Caki2 (cell line): ENCODE measurements around the gene GH2. TPM values are rescaled to one million over a fixed set of nuclear protein-coding genes. Genes with fewer than 3 reads are reported as not detected.
A peak's percentile ranks its signal among the peaks of the same experiment; 100 is the strongest.
"Not testable (repeated sequence)": the region's sequence is repeated elsewhere in the genome, so short reads cannot be mapped to it uniquely, and the experiment has no call there.

Source experiments
- DNase-seq: peaks from one replicate; pipeline ENCODE4 v3.0.0-alpha.2; 2015; ENCODE audit warnings: low read depth
- in situ Hi-C: cut with HindIII; loops from 2 replicates; pipeline ENCODE4 v1.10.0; 2016; ENCODE audit warnings: low sequenced_read_pairs, low pct_unique_long_range_greater_than_20kb, mixed read lengths
- total RNA-seq: library from RNA; depleted of rRNA; stranded (reverse); fragments of >200 nt; shearing (Covaris generic); gene quantifications from 2 replicates; pipeline ENCODE4 v1.2.3, GENCODE V29; 2014; ENCODE audit warnings: low replicate concordance

GH2 gene
- total RNA-seq, 1 experiment from 2014 or later, result not detected

DNA sequence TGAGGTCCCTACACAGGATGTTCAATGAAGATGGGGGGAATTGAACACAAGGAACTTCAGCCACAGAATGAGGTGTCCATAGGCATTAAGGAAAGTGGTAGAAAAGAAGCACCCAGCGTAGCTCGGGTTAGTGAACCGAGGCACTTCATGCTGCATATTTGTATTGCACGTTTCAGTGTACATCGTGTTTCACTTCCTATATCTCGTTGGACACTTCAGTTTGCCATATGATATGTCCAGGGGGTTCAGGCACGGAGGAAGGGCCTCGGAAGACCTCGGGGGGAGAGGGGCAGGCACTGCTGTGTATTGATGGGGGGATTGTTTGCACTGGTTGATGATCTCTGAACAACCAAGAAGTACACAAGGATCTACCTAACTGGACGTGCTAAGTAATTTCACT, 34.0 kb upstream of the GH2 start:
- in situ Hi-C loops, DNase-seq: not testable (repeated sequence)

- no peak for DNase-seq
- in situ Hi-C loops, result no loop called here
Measured at GRCh38 chr17:63914471-63914870, 32.7 kb upstream of the GH2 start.

- in situ Hi-C loops, result no loop called here
- peak; percentile 16 for DNase-seq
Measured at GRCh38 chr17:63911657-63912100, 29.9 kb upstream of the GH2 start.

GRCh38 chr17:63911041-63911635, 29.4 kb upstream of the GH2 start, which contains the start of gene CSHL1:
Gene CSHL1 (minus strand): TSS chr17:63911258. CDS start chr17:63911196, 62 bp downstream.
- DNase-seq, result no peak
- in situ Hi-C loops, result no loop called here

- in situ Hi-C loops, result no loop called here
- DNase-seq, result no peak
Measured at GRCh38 chr17:63910096-63910495, 28.4 kb upstream of the GH2 start.

- DNase-seq, in situ Hi-C loops: not testable (repeated sequence)
Measured at GRCh38 chr17:63909586-63909985, 27.8 kb upstream of the GH2 start.

- in situ Hi-C loops, DNase-seq: not testable (repeated sequence)
Measured at GRCh38 chr17:63907161-63907778, 25.5 kb upstream of the GH2 start.

- DNase-seq, in situ Hi-C loops: not testable (repeated sequence)
Measured at GRCh38 chr17:63904796-63905195, 23.1 kb upstream of the GH2 start.

DNA sequence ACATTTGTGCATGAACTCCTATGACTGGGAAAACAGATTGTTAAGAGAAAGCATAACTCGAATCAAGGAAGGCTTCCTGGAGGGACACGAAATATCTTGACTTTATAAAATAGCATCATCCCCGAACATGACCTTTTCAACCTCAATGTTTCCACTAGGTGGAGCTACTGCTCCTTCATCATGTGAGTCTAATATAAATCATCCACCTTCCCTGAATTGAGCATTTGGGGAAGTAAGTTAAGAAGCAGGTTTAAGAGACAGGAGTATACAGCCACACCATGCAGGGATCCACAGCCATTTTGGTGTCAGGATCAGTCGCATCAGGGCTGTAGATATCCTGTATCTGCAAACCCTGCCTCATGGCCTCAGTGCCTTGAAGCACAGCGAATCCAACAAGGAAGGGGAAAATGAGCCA, 22.1 kb upstream of the GH2 start:
- in situ Hi-C loops, DNase-seq: not testable (repeated sequence)

DNA sequence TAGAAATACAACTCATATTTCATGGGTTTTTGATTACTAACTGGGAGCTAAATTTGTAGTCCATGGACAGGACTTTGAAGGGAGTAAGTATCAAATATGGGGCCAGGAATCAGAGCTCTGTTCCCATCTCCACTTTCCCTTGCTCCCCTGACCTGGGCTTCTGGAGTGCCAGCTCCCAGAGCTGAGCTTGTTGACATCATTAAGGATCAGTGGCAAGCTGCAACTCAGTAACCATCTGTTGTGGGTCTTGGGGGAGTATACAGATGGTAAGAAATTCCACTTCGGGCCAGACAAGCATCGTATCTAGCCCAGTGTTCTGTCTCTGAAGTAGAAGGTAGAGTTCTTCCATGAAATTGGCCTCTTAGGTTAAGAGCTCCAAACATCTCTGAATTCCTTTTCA, 20.2 kb upstream of the GH2 start:
- DNase-seq, in situ Hi-C loops: not testable (repeated sequence)

- DNase-seq, in situ Hi-C loops: not testable (repeated sequence)
Measured at GRCh38 chr17:63898899-63899798, 17.4 kb upstream of the GH2 start.

DNA sequence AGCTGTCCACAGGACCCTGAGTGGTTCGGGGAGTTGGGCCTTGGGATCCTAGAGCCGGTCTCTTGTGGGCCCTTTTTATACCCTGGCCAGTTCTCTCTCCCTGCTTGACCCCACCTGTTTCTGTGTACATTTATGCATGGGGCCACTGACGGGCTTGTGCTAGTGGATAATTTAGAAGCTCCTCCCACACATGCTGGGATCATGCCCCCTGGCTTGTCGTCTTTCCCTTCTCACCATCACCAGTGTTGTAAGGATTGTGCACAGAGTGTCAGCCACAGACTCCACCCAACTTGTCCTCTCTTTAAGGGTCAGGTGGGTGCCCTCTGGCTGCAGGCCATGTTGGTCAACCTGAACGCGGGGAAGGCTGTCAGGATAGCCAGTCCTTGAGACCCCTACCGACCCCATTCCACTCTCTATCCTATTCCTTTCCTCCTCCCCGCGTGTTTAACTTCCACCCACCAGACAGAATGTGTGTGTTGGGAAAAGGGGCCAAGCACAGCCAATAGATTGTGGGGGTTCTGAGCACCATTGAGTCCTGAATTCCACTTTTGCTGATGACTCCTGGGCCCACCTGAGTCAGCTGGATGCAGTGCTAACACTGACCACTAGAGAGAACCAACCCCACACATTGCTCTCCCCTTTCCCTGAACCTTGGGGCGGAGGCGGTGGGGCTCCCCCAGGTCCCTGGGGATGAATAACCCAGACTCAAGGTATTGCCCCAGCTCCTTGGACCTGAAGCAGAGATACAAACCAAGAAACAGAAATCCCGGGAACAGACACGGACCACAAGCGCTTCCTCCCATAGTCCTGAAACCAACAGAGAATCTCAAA, 15.0 kb upstream of the GH2 start, which contains the start of gene CSH1:
CSH1 (minus strand) TSS at position 51 of the 831 bp plus-strand sequence. CDS start 63 bp downstream, outside the sequence.
- in situ Hi-C loops, DNase-seq: not testable (repeated sequence)

DNA sequence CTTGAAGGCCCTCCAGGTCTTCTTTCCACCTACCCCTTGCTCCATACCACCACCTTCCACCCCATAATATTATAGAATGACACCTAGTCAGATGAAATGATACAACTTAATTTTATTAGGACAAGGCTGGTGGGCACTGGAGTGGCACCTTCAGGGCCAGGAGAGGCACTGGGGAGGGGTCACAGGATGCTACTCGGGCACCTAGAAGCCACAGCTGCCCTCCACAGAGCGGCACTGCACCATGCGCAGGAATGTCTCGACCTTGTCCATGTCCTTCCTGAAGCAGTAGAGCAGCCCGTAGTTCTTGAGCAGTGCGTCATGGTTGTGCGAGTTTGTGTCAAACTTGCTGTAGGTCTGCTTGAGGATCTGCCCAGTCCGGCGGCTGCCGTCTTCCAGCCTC, 13.1 kb upstream of the GH2 start:
- DNase-seq, in situ Hi-C loops: not testable (repeated sequence)

GRCh38 chr17:63894021-63894420, 12.3 kb upstream of the GH2 start:
- DNase-seq, in situ Hi-C loops: not testable (repeated sequence)

DNA sequence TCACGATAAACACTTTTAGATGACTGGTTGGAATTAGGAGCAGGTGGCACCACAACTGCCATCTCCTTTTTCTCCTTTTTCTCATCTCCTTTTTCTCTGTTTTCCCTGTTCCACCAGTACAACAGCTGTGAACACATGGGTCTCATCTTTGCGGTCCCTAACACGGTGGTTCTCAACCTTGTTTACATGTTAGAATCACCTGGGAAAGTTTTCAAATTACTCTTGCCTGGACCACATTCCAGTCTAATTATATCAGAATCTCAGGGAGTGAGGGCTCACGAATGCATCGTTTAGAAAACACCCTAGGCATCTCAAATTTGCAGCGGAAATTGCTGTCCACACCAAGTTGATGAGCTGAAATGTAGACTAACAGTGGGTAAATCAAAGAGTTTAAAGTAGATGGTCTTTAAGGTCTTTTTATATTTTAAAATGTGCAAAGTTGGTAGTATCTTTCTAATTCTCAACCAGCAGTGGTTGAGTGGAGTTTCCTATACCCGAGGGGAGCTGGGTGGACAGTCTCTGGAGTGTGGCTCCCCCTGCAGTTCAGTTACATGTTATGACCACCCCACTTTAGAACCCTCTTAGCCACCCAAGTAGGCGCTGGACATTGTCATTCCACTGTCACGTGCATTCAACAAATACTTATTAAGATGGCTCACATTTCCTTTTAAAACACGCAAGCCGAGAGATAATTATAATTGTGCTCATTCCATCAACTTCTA, 10.7 kb upstream of the GH2 start:
- in situ Hi-C loops, DNase-seq: not testable (repeated sequence)

DNA sequence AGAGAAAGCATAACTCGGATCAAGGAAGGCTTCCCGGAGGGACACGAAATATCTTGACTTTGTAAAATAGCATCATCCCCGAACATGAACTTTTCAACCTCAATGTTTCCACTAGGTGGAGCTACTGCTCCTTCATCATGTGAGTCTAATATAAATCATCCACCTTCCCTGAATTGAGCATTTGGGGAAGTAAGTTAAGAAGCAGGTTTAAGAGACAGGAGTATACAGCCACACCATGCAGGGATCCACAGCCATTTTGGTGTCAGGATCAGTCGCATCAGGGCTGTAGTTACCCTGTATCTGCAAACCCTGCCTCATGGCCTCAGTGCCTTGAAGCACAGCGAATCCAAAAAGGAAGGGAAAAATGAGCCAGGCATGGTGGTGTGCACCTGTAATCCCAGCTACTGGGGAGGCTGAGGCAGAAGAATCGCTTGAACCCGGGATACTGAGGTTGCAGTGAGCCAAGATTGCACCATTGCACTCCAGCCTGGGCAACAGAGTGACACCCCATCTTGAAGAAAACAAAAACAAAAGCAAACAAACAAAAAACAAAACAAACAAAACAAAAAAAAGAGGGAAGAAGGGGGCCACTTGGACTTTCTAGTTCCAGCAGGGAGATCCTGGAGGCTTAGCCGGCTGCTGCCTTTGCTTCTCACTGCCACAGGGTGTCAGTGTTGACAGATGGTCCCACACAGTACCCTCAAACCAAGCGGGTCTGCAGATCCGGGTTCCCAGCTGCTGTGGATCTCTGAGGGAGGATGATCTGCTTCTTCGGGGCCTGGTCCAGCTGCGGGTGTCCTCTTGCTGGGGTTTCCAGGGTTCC, 7.5 kb upstream of the GH2 start:
- peak; percentile 10 for DNase-seq
- in situ Hi-C loops, result not testable (repeated sequence)
